ENCODE data around the gene EYA2. TPM values are rescaled to one million over a fixed set of nuclear protein-coding genes. Genes with fewer than 3 reads are reported as not detected.

EYA2 gene
- total RNA-seq, 1 experiment from 2014 or later = not detected

- no peak for DNase-seq (ENCODE audit: low spot score)
- CTCF ChIA-PET = no interaction called here
Measured at GRCh38 chr20:47070176-47070575, 175.5 kb downstream of the EYA2 start.

GRCh38 chr20:47071646-47072185, 177.1 kb downstream of the EYA2 start:
- Histone ChIP-seq H3K27me3 (replicated peaks; ENCODE audit: insufficient read depth, low read depth, low read length, poor library complexity) (no peaks in the 10 kb centered on the region), H3K4me3 (ENCODE audit: low read depth, low read length, poor library complexity, severe bottlenecking) (no peak overlapping the region), H3K4me1 (ENCODE audit: insufficient read depth, low read length, poor library complexity, severe bottlenecking) (no peaks in the 10 kb centered on the region), H3K27ac (ENCODE audit: low read depth, low read length, poor library complexity, severe bottlenecking) (no peak overlapping the region), H3K9me3 (ENCODE audit: low read depth, low read length, poor library complexity, severe bottlenecking) (peaks cover 16% of the 10 kb centered on the region), H3K36me3 (ENCODE audit: insufficient read depth, low read length, poor library complexity, severe bottlenecking) (no peaks in the 10 kb centered on the region)
- ChIA-PET CTCF (no interaction called here), POLR2A (ENCODE audit: low non-redundant PET) (no interaction called here)
- intact Hi-C loops (cut with micrococcal nuclease; ENCODE audit: unreplicated experiment) = no loop called here
- no TSS peak for BruUV-seq (replicated peaks)
- DNase-seq (ENCODE audit: low spot score) = no peak
- TF ChIP-seq EZH2 (IDR thresholded peaks at IDR 0.05; ENCODE audit: borderline replicate concordance, low read depth, low read length, poor library complexity, severe bottlenecking) (no peak), CTCF (conservative IDR thresholded peaks at IDR 0.05; ENCODE audit: low read depth, low read length) (no peak)

More at GRCh38 chr20:47070176-47070575, 175.5 kb downstream of the EYA2 start:
- intact Hi-C loops (cut with micrococcal nuclease; ENCODE audit: unreplicated experiment) = no loop called here
- peaks cover 18% of the 10 kb centered on the region for H3K9me3 ChIP-seq (ENCODE audit: low read depth, low read length, poor library complexity, severe bottlenecking)
- no peaks in the 10 kb centered on the region for H3K36me3 ChIP-seq (ENCODE audit: insufficient read depth, low read length, poor library complexity, severe bottlenecking)
- no peaks in the 10 kb centered on the region for H3K4me1 ChIP-seq (ENCODE audit: insufficient read depth, low read length, poor library complexity, severe bottlenecking)
- BruUV-seq (replicated peaks) = no TSS peak
- H3K27me3 ChIP-seq (replicated peaks; ENCODE audit: insufficient read depth, low read depth, low read length, poor library complexity) = no peaks in the 10 kb centered on the region
- POLR2A ChIA-PET (ENCODE audit: low non-redundant PET) = no interaction called here
- no peak overlapping the region for H3K4me3 ChIP-seq (ENCODE audit: low read depth, low read length, poor library complexity, severe bottlenecking)
- no peak overlapping the region for H3K27ac ChIP-seq (ENCODE audit: low read depth, low read length, poor library complexity, severe bottlenecking)
- no peak for TF ChIP-seq CTCF (conservative IDR thresholded peaks at IDR 0.05; ENCODE audit: low read depth, low read length)
- TF ChIP-seq EZH2 (IDR thresholded peaks at IDR 0.05; ENCODE audit: borderline replicate concordance, low read depth, low read length, poor library complexity, severe bottlenecking) = no peak

- CTCF ChIA-PET = no interaction called here
- no peaks in the 10 kb centered on the region for H3K36me3 ChIP-seq (ENCODE audit: insufficient read depth, low read length, poor library complexity, severe bottlenecking)
- no peaks in the 10 kb centered on the region for H3K27me3 ChIP-seq (replicated peaks; ENCODE audit: insufficient read depth, low read depth, low read length, poor library complexity)
- H3K4me1 ChIP-seq (ENCODE audit: insufficient read depth, low read length, poor library complexity, severe bottlenecking) = no peaks in the 10 kb centered on the region
- intact Hi-C loops (cut with micrococcal nuclease; ENCODE audit: unreplicated experiment) = no loop called here
- H3K27ac ChIP-seq (ENCODE audit: low read depth, low read length, poor library complexity, severe bottlenecking) = no peak overlapping the region
- POLR2A ChIA-PET (ENCODE audit: low non-redundant PET) = no interaction called here
- no peaks in the 10 kb centered on the region for H3K9me3 ChIP-seq (ENCODE audit: low read depth, low read length, poor library complexity, severe bottlenecking)
- no peak for DNase-seq (ENCODE audit: low spot score)
- TF ChIP-seq EZH2 (IDR thresholded peaks at IDR 0.05; ENCODE audit: borderline replicate concordance, low read depth, low read length, poor library complexity, severe bottlenecking) = no peak
- TF ChIP-seq CTCF (conservative IDR thresholded peaks at IDR 0.05; ENCODE audit: low read depth, low read length) = no peak
- no peak overlapping the region for H3K4me3 ChIP-seq (ENCODE audit: low read depth, low read length, poor library complexity, severe bottlenecking)
- no TSS peak for BruUV-seq (replicated peaks)
Measured at GRCh38 chr20:47073766-47074475, 179.3 kb downstream of the EYA2 start.

Data from A673 (cell line).